GM12865 (cell line): Measurements from ENCODE around the gene CHST1.

Source experiments
- DNase-seq: peaks from one replicate; pipeline ENCODE4 v3.0.0; 2010; ENCODE audit warnings: low read depth
- H3K4me3 ChIP-seq: 2 replicates; pipeline ENCODE4 v1.5.1; 2011; ENCODE audit warnings: mild to moderate bottlenecking, low read depth, low read length, control low read depth
- TF ChIP-seq, protein P1 (sequence below): IDR thresholded peaks from 2 replicates; pipeline ENCODE4 v1.5.1; 2011; ENCODE audit warnings: low read length, control low read depth, low read depth, inconsistent platforms; ENCODE audit not compliant: insufficient read depth; ENCODE audit errors: missing control alignments

Gene CHST1

GRCh38 chr11:45615182-45615792 is 50.1 kb downstream of the CHST1 start:
- no peak overlapping the region for H3K4me3 ChIP-seq
- no peak for DNase-seq
- TF ChIP-seq, protein P1, sequence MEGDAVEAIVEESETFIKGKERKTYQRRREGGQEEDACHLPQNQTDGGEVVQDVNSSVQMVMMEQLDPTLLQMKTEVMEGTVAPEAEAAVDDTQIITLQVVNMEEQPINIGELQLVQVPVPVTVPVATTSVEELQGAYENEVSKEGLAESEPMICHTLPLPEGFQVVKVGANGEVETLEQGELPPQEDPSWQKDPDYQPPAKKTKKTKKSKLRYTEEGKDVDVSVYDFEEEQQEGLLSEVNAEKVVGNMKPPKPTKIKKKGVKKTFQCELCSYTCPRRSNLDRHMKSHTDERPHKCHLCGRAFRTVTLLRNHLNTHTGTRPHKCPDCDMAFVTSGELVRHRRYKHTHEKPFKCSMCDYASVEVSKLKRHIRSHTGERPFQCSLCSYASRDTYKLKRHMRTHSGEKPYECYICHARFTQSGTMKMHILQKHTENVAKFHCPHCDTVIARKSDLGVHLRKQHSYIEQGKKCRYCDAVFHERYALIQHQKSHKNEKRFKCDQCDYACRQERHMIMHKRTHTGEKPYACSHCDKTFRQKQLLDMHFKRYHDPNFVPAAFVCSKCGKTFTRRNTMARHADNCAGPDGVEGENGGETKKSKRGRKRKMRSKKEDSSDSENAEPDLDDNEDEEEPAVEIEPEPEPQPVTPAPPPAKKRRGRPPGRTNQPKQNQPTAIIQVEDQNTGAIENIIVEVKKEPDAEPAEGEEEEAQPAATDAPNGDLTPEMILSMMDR = no peak

DNA sequence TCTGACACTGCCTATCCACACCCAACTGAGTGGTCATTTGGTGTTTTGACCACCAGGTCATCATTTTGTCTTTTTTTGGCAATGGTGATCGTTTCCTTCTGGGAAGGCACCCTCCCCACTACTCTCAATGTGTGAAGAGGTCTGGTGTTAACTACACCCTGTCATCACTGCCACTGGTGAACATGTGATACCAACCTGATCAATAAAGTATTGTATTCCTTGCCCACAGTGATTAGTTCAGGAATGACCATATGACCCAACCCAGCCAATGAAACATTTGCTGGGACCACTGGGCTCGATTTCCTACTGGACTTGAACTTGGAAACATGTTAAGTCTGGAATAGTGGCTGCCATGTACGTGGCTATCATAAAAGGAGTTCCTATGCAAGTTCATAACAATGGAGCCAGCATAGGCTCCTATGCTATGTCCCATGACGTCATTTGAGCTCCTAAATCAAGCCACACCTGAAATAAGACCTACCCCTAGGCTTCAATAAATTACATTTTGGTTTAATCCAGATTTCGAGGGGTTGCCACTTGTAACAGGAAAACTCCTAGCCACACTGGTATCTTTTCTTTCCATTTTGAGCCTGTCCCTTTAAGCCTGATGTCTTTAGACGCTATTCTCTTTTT is 51.1 kb downstream of the CHST1 start:
- H3K4me3 ChIP-seq = no peak overlapping the region
- DNase-seq = no peak
- TF ChIP-seq, protein P1 = no peak

DNA sequence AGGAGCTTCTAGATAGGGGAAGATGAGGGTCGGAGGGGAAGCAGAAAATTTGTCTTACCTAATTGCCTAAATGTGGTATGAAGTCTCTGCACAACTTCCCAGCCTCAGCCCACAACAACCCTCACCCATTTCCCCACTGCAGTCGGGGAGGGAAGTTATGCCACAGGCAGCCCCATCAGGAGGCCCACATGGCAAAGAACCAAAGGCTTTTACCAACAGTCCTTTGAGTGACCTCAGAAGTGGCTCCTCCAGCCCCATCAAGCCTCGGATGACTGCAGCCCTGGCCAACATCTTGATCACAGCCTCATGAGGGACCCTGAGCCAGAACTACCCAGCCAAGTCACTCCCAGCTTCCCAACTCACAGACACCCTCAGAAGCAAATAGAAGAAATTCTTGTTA is 54.8 kb downstream of the CHST1 start:
- DNase-seq = no peak
- no peak overlapping the region for H3K4me3 ChIP-seq
- TF ChIP-seq, protein P1 = no peak

DNA sequence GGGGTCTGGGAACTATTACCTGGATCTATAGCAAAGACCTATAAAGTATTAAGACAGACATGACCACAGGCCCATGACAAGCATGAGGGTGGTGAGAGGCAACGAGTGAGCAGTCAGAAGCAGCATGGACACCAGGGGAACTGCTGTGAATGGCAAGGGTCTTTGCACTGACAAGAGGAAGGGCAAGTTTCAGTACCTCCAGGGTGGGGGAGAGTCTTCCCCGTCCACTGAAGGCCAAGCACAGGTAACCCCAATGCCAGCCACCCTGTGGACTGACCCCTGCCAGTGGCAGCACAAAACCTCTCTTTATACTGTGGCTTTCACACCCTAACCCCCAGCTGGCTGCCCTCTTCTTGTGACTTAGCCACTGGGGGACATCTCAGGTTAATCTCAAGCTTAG is 55.5 kb downstream of the CHST1 start:
- H3K4me3 ChIP-seq = no peak overlapping the region
- TF ChIP-seq, protein P1 = no peak
- no peak for DNase-seq

GRCh38 chr11:45609337-45609736 is 56.1 kb downstream of the CHST1 start:
- TF ChIP-seq, protein P1 = no peak
- no peak for DNase-seq
- H3K4me3 ChIP-seq = no peak overlapping the region

- no peak overlapping the region for H3K4me3 ChIP-seq
- no peak for DNase-seq
- TF ChIP-seq, protein P1 = no peak
Observed at GRCh38 chr11:45607995-45608394, 57.4 kb downstream of the CHST1 start.
